Measurements from ENCODE around the gene EYS. TPM values are rescaled to one million over a fixed set of nuclear protein-coding genes. Genes with fewer than 3 reads are reported as not detected.

EYS gene
- total RNA-seq, 1 donor from 2014 or later: 0.06 TPM

DNA sequence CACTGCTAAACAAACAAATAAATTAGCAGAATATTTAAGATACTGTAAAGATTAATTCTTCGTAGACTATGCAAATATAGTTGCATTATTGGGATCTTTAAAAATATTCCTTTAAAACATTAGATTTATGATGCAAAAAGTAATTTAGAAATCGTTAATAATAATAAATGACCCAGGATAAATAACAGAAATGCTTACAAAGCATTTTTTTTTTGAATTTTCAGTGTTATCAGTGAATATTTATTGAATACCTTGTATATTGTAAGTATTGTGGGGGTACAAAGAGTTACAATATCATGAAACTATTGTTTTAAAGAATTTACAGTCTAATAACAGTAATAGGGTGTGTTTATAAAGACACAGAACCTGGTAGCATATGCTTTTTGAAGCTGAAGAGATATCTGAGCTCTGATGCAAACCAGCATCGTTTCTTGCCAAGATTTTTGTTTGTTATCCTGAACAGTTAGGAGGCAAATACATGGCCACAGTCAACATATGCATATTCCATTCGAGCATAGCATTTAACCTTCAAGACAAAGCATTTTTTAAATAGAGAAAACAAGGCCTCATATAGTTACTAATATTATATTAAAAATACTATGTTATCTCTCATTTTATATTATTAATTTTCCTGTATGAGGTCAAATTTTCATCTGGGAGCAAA is 1584.2 kb downstream of the EYS start:
- no peak overlapping the region for H3K4me3 ChIP-seq (ENCODE audit: low read depth, low read length)
- DNase-seq (ENCODE audit: low read depth): no peak
- TF ChIP-seq, protein P1, sequence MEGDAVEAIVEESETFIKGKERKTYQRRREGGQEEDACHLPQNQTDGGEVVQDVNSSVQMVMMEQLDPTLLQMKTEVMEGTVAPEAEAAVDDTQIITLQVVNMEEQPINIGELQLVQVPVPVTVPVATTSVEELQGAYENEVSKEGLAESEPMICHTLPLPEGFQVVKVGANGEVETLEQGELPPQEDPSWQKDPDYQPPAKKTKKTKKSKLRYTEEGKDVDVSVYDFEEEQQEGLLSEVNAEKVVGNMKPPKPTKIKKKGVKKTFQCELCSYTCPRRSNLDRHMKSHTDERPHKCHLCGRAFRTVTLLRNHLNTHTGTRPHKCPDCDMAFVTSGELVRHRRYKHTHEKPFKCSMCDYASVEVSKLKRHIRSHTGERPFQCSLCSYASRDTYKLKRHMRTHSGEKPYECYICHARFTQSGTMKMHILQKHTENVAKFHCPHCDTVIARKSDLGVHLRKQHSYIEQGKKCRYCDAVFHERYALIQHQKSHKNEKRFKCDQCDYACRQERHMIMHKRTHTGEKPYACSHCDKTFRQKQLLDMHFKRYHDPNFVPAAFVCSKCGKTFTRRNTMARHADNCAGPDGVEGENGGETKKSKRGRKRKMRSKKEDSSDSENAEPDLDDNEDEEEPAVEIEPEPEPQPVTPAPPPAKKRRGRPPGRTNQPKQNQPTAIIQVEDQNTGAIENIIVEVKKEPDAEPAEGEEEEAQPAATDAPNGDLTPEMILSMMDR (conservative IDR thresholded peaks at IDR 0.05; ENCODE audit: low read depth, low read length): no peak

DNA sequence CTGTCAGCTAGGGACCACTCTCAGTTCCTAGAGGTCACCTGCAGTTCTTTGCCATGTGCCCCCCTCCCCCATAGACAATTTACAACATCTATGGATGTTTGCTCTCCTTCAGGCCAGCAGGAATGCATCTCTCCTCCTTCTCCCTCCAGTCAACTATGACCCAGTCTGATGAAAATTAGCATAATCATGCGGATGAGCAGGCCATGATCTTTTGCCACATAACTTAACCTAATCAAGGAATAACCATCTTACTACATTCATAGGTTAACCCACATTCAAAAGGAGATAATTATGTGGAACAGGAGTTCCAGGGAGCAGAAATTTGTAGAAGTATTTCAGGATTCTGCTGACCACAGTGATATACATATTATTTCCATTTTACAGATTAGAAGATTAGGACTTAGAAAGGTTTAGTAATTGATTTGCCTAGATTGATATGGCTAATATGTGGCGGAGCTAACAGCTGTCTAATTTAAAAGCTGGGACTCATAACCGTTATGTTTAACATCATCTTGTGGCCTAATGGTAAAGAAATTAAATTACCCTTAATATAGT is 1585.9 kb downstream of the EYS start:
- no peak overlapping the region for H3K4me3 ChIP-seq (ENCODE audit: low read depth, low read length)
- DNase-seq (ENCODE audit: low read depth): no peak
- TF ChIP-seq, protein P1 (conservative IDR thresholded peaks at IDR 0.05; ENCODE audit: low read depth, low read length): no peak

DNA sequence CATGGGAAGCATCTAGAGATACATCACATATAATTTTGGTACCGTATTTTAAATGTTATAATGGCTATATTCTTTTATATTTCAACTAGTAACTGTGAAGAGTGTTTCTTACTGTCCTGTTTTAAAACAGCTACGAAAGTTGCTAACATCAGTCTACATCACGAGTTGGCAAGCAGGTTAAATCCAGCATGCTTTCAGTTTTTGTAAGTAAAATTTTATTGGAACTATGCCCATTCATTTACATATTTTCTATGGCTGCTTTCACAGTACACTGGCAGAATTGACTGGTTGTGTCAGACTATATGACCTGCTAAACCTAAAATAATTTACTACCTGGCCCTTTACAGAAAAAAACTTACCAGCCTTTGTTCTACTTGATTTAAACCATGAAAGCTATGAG is 1593.3 kb downstream of the EYS start:
- TF ChIP-seq, protein P1 (conservative IDR thresholded peaks at IDR 0.05; ENCODE audit: low read depth, low read length): no peak
- H3K4me3 ChIP-seq (ENCODE audit: low read depth, low read length): no peak overlapping the region
- DNase-seq (ENCODE audit: low read depth): no peak

DNA sequence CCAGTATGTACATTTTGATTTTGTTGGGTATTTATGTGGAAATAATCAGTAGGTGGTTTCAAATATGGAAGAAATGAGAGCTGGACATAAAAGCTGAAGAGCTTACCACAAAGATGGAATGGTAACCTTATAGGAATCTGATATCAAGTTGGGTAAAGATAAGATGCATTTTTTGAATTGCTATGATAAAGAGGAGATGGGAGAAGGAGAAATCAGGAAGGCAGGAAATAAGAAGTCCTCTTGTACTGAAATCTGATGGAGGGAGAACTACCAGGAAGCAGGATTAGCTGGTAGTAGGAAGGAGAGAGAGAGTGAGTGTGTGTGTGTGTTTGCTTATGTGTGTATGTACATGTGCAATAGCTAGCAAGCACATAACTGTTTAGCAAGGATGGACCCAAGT is 1603.0 kb downstream of the EYS start:
- TF ChIP-seq, protein P1 (conservative IDR thresholded peaks at IDR 0.05; ENCODE audit: low read depth, low read length): no peak
- H3K4me3 ChIP-seq (ENCODE audit: low read depth, low read length): no peak overlapping the region
- no peak for DNase-seq (ENCODE audit: low read depth)

DNA sequence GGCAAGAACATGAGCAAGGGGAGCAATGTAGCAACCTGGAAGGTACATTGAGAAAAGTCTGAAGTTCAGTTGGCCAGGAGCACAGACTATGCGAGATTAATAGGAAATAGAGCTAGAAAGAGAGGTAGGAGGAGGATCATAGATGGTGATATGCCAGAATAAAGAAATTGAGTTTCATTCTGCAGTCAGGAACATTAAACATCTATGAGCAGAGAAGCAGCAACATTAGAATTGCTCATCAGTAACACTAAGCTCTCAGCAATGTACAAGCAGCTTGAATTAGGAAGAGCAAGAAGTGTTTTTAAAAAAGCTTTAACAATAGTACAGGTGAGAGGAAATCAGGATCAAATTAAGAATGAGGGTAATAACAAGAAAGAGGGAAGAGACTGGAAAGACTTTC is 1603.5 kb downstream of the EYS start:
- TF ChIP-seq, protein P1 (conservative IDR thresholded peaks at IDR 0.05; ENCODE audit: low read depth, low read length): no peak
- H3K4me3 ChIP-seq (ENCODE audit: low read depth, low read length): no peak overlapping the region
- no peak for DNase-seq (ENCODE audit: low read depth)

DNA sequence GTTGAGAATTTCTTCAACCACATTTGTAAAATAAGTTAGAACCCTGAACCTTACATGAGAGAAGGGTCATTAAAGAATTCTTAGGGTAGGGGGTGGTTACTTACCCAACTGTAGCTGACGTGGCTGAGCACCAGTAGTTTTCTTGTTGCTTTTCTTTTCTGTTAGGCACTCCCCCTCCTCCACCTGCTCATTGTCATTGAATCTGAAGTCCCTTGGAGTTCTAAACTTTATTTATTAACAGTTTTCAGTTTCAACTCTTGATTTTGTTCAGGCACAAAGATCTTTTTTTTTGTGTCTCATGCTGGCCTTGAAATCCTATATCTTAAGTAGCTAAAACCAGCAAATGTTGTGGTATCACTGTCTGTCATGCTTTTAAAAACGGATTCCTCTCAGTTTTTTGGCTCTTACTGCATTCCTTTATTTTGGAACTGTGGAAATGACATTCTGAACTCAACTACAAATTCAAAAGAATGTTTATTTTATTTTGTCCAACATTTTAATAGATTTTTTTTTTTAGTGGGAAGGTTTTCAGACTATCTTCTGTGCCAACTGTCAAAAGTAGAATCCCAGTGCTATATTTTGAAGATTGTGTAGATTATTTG is 1606.2 kb downstream of the EYS start:
- DNase-seq (ENCODE audit: low read depth): no peak
- TF ChIP-seq, protein P1 (conservative IDR thresholded peaks at IDR 0.05; ENCODE audit: low read depth, low read length): no peak
- no peak overlapping the region for H3K4me3 ChIP-seq (ENCODE audit: low read depth, low read length)

Data from epithelial cell of proximal tubule (primary cell).